Mucosa of descending colon (tissue), 3 donors: ENCODE measurements around the gene SSBP3. TPM values are rescaled to one million over a fixed set of nuclear protein-coding genes. Genes with fewer than 3 reads are reported as not detected.

Experiments
- ATAC-seq: fragments of 200-7000 bp; cut with Tn5 transposase; one replicate; pipeline ENCODE4 v1.9.1; 2020; ENCODE audit warnings: mild to moderate bottlenecking, moderate library complexity
- DNase-seq, 3 donors: peaks; one replicate each; pipeline ENCODE4 v3.0.0-alpha.2; 2020
- H3K36me3 ChIP-seq: fragments of 200-600 bp; one replicate; pipeline ENCODE4 v1.8.0; 2021; ENCODE audit warnings: low read depth, mild to moderate bottlenecking
- H3K4me1 ChIP-seq: fragments of 200-600 bp; one replicate; pipeline ENCODE4 v1.8.0; 2021; ENCODE audit warnings: low read depth, mild to moderate bottlenecking
- H3K4me3 ChIP-seq: fragments of 200-600 bp; one replicate; pipeline ENCODE4 v1.8.0; 2021; ENCODE audit warnings: mild to moderate bottlenecking
- H3K9me3 ChIP-seq: fragments of 200-600 bp; one replicate; pipeline ENCODE4 v1.8.0; 2021; ENCODE audit warnings: mild to moderate bottlenecking
- intact Hi-C, 2 donors: fragments of 100-400 bp; cut with DNase I in 1 of 2; cut with micrococcal nuclease in 1 of 2; formaldehyde crosslinking; loops; one replicate each; pipeline versions ENCODE4 v1.11.0 to v1.11.1; 2022; cut with DNase I, micrococcal nuclease
- total RNA-seq, 3 donors: library from RNA; stranded (reverse); fragmentation: NEBNext Ultra II Directional in 2 of 3; extraction: Animal tissue kit (Norgen Biotek cat#: 25700) in 2 of 3; gene quantifications; one replicate each; pipeline versions ENCODE4 v1.2.1 to v1.2.4, GENCODE V29; 2021 to 2023
- TF ChIP-seq, protein P1 (sequence below): fragments of 200-600 bp; IDR thresholded peaks from one replicate; pipeline ENCODE4 v1.8.0; 2022; ENCODE audit warnings: antibody characterized with exemption, mild to moderate bottlenecking
- donor health status: DM: no; HTN: no; CAD: no; lungs with moderate emphysema.
- donor health status: DM: no; HTN: no; CAD: no.
- donor health status: DM: no; HTN: yes; CAD: no.

Gene SSBP3
- total RNA-seq, 3 donors from 2014 or later, result 77.8 to 85.1 (median 82.0) TPM

DNA sequence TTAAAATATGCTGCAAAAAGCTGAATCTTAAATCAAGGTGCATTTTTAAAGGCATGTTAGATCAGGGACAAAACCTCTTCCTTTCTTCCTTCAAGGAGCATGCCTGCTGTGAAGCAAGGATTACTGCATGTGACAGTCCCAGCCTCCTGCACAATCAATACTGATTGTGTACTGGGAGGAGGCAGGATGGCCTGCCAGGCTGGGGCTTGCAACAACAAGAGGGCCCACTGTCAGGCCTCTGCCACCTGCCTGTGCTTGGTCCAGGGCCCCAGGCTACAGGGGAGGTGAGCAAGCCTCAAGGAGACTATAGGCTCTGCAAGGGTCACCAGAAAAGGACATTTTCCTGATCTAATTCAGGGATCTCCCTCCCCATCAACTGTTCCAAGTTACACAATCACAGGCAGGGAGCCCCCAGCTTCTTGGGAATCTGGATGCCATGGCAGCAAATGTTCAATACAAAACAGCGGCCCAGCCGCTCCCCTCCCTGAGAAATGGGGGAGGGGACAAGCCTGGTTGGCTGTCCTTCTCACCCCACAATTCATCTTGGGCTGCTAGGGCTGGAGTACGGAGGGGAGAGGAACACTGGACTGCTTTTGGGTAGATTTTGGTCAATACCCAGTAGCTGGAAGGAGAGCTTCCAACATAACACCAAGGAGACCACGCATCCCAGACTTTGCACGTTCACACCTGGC is 76.7 kb downstream of the SSBP3 start:
- intact Hi-C loops, result no loop called here

DNA sequence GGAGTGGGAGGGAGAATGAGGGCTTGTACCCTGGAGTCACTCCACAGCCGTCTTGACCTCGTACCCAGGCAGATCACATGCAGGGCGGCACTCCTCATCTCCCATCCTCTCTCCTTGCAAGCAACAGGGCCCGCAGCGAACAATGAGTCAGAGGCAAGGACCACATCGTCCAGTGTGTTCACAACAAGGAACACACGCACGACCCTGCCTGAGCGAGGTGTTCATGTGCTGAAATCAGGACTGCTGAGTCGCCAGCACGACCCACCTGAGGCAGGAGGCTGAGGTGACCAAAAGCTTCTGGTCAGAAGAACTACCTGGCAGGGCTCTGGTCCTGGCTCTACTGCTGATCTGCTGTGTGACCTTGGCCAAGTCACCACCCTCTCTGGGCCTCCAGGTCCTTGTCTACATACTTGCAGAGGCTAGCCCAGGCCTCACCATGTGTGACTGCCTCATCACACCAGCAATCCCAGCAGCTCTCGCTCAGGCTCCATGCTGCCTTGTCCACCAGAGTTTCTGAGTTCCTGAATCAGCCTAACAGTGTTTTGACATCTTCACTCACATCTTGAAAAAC is 78.0 kb downstream of the SSBP3 start:
- ATAC-seq, result no peak
- H3K9me3 ChIP-seq, result no peaks in the 10 kb centered on the region
- intact Hi-C loops, result no loop called here
- TF ChIP-seq, protein P1, sequence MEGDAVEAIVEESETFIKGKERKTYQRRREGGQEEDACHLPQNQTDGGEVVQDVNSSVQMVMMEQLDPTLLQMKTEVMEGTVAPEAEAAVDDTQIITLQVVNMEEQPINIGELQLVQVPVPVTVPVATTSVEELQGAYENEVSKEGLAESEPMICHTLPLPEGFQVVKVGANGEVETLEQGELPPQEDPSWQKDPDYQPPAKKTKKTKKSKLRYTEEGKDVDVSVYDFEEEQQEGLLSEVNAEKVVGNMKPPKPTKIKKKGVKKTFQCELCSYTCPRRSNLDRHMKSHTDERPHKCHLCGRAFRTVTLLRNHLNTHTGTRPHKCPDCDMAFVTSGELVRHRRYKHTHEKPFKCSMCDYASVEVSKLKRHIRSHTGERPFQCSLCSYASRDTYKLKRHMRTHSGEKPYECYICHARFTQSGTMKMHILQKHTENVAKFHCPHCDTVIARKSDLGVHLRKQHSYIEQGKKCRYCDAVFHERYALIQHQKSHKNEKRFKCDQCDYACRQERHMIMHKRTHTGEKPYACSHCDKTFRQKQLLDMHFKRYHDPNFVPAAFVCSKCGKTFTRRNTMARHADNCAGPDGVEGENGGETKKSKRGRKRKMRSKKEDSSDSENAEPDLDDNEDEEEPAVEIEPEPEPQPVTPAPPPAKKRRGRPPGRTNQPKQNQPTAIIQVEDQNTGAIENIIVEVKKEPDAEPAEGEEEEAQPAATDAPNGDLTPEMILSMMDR, result no peak
- H3K36me3 ChIP-seq, result no peaks in the 10 kb centered on the region
- no peak overlapping the region for H3K4me3 ChIP-seq
- DNase-seq, result no peak
- peaks cover 16% of the 10 kb centered on the region for H3K4me1 ChIP-seq

More for the DNA sequence above, 76.7 kb downstream of the SSBP3 start:
- Histone ChIP-seq H3K4me1 (peaks cover 11% of the 10 kb centered on the region), H3K9me3 (no peaks in the 10 kb centered on the region), H3K4me3 (no peak overlapping the region), H3K36me3 (no peaks in the 10 kb centered on the region)
- DNase-seq (no peak), ATAC-seq (no peak)
- TF ChIP-seq, protein P1, result no peak

DNA sequence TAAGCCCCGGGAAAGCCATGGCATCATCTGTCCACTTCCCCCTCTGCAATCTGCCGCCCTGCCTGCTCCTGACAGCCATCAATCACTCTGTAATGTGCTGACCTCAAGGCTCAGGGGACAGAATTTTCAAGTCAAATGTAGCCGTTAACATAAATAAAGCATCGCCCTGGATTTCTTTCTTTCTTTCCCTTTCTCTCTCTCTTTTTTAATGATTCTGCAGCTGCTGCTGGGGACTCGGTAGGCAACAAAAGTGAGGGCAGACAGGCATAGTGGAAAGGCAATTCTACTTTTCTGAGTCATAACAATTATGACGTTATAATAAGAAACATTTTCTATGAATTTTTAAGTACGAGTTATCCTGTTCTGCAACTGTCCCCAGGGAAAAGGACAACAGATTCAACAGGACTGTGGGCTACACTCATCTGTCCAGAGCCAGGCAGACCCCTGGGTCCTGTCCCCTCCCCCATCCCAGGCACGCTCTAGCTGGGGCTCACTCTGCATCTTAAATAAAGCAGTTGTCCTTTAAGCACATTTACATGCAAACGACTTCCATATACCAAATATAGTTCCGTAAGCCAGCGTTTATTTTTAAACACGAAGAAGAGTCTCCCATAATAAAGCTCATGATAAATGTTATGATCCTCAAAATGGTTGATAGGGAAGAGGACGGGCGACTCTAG is 78.7 kb downstream of the SSBP3 start:
- TF ChIP-seq, protein P1, result no peak

DNA sequence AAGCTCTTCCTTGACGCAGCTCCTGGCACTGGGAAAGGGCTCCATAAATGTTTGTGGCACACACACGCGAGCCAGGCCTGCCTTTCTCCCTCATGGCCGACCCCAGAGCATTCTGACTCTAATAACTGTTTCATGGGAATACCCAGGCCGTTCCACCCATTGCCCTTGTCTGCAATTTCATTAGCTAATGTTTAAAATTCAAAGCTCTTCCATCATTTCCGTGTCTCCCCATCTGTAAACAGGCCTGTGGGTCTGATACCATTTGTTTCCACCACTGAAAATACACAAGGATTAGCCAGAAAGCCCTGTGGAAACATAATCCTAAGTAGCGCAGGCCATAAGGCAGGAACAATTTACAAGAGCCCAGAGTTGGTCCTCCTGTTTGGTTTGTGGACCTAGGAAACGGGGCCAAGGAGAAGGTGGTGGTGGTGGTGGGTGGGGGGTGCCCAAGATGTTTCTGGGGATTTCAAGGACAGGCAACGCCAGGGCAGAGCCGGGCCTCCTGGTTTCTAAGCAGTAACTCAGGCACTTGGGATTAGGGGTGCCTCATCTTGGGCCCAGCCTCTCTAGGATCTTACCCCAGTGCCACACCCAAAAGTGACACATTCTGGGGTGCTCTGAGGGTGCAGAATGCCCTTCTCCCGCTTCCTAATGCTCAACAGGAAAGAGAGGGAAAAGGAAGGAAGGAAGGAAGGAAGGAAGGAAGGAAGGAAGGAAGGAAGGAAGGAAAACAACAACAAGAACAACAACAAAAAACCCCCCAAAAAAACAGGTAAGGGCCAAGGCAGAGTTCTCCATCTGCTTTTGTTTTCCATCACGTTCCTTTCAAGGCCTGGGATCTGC is 79.4 kb downstream of the SSBP3 start:
- H3K4me1 ChIP-seq, result peaks cover 16% of the 10 kb centered on the region
- TF ChIP-seq, protein P1, result no peak
- DNase-seq (no peak), ATAC-seq (no peak)
- intact Hi-C loops, result no loop called here
- H3K36me3 ChIP-seq, result no peaks in the 10 kb centered on the region
- H3K4me3 ChIP-seq, result no peak overlapping the region
- H3K9me3 ChIP-seq, result no peaks in the 10 kb centered on the region

More for the DNA sequence above, 78.7 kb downstream of the SSBP3 start:
- ATAC-seq, result no peak
- H3K4me3 ChIP-seq, result no peak overlapping the region
- H3K9me3 ChIP-seq, result no peaks in the 10 kb centered on the region
- DNase-seq, result no peak
- H3K4me1 ChIP-seq, result peaks cover 19% of the 10 kb centered on the region
- intact Hi-C loops, result no loop called here
- no peaks in the 10 kb centered on the region for H3K36me3 ChIP-seq

DNA sequence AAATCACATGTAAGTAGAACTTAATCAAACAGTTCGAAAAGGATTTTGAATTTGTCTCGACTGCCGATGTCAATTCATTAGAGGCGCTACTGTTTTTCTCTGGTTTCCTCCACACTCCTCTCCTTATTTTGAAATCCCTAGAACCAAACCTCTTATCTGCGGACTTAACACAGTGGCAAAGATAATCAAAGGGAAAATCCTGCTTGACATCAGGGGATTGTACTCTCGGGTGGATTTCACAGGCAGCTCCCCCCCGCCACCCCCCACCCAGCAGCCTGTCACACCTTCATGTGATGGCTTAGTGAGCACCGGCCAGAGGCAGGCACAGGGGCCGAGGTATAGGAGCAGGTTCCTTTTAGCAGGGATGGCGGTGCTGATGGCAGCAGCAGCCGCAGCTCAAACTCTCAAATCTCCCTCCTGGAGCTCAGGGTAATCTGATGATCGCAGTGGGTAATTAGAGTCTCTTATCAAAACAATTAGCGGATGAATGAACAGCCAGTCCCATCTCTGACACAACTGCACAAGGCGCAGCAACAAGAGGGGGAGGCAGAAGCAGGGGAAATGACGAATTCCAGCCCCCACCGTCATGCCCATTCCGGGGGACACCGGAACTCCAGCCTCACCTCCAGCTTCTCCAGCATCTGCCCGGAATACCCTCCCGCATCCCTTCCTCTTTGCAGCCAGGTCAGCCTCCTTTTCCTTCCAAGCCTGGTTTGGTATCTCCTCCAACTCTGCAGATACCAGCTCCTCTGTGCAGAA is 80.3 kb downstream of the SSBP3 start:
- ATAC-seq (no peak), DNase-seq (no peak)
- intact Hi-C loops, result no loop called here
- Histone ChIP-seq H3K4me3 (no peak overlapping the region), H3K36me3 (no peaks in the 10 kb centered on the region), H3K9me3 (no peaks in the 10 kb centered on the region), H3K4me1 (peaks cover 16% of the 10 kb centered on the region)
- TF ChIP-seq, protein P1, result no peak
